Measurements from ENCODE around the gene MYBBP1A.

The MYBBP1A gene

DNA sequence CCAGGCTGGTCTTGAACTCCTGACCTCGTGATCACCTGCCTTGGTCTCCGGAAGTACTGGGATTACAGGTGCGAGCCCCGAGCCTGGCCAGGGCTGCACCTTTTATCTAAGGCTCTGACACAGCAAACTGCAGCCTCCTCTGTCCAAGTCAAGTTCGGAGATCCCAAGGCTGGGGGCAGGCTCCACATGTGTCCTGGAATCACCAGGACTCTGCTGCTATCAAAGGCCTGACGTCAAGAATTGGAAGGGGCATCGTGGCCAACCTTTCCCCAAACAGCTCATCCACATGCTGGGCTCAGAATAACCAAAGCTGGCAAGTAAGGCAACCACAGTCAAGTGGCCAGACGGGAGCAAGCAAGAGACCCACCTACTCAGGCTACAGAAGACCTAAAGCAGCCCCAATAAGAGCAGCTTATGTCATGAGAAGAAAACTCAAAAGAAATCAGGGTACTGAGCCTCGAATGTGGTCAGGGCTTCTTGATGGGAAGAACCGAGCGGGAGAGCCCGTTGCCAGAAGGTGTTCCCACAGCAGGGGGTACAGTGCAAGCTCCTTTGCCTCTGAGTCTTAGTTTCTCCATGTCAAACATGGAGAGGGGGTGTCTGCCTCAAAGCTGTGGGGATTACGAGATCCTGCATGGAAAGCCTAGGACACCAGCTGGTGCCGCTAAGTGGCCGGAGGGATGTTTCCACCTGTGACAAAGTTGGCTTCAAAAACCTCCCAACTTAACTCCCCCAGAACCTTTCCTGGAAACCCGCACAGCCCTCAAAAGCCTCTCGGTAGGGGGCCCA is 7.9 kb downstream of the MYBBP1A start:
- no peak for DNase-seq

GRCh38 chr17:4545217-4545951 is 9.8 kb downstream of the MYBBP1A start:
- no peak for DNase-seq

DNA sequence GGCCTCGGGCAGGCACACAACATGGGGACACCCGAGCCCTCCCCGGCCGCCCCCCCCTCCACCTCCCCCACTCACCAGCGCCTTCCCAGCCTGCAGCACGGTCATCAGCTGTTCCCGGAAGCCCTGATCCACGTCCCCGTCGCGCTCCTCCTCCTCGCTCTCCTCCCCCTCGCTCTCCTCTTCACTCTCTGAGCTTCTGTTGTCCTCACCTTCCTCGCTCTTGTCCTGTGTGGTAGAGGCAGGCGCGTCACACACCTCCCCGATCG is 10.3 kb downstream of the MYBBP1A start:
- DNase-seq = no peak

GRCh38 chr17:4544135-4544950 is 10.8 kb downstream of the MYBBP1A start:
- no peak for DNase-seq

GRCh38 chr17:4543557-4544026 is 11.6 kb downstream of the MYBBP1A start:
- no peak for DNase-seq

DNA sequence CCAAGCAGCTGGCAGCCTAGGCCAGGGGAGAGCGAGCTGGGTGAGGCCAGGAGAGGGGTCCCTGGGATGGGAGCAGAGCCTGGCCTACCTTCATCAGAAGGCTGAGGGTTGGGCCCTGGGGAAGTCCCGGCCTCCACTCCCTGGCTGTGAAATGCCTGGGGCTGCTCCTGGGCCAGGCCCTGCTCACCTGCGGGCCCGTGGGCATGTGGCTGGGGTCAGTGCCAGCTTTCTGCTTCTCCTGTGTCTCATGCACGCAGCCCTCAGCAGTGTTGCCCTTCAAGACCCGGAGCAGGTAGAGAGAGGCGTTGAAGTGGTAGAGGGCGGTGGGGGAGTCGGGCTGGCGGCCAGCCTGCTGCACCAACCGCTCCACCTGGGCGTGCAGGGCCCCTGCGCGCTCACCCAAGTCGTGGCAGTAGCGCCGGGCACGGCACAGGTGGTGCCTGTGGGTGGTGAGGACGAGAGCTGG is 12.4 kb downstream of the MYBBP1A start:
- DNase-seq = no peak

GRCh38 chr17:4542003-4542725 is 13.0 kb downstream of the MYBBP1A start:
- DNase-seq = no peak

DNA sequence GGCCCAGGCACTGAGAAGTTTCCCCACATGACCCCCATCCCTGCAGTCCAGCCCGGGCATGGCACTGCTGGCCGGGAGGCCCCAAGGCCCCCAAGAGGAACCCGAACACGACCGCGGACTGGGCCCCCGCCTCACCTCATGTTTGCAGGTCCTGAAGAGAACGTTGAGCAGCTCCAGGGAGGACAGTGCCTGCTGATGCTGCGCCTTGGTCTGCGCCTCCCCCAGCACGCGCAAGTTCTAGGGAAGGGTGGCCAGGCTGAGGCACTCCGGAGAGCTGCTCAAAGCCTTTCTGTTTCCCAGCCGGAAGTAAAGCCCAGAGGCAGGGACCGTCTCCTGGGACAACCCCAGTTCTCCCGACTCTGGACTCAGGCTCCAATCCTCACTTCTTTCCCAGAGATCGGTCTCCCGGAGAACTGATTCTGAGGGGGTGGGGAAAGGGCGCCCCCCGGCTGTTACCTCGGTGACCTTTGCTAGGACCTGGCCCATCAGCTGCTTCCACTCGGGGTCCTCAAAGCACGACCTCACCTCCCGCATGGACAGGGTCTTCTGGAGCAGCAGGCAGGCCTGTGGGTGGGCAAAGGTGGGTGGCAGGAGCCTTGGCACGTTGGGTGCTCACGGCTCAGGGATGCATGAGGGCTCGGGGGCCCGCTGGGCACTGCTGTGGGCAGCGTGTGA is 13.7 kb downstream of the MYBBP1A start:
- no peak for DNase-seq

DNA sequence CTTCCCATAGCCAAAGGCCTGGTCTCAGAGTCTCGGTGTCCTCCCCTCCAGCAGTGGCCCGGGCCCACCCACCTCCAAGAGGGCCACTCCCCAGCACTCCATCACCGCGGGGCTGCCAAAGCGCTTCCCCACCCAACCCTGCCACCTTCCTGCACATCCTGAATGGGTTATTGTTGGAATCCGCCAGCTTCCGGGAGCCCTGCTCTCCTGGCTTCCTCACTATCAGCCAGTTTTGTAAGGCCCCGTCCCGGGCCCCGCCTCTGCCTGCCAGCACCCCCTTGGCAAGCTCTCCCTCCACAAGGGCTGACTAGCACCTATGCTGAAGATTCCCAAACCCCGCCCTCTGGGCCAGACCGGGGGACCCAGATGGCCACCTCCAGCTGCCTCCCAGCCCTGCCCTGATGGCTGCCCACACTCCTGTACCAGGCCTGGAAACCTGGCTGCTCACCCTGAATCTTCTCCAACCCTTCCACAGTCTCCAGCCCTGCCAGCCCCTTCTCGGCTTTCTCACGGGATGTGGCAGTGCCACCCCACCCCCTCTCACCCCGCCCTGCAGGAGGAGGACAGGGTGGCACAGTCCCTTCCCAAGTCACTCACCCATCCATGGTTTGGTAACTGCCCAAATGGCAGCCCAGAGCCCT is 14.4 kb downstream of the MYBBP1A start:
- no peak for DNase-seq

- DNase-seq = no peak
Measured at GRCh38 chr17:4540224-4540651, 14.9 kb downstream of the MYBBP1A start.

GRCh38 chr17:4539576-4540223 is 15.5 kb downstream of the MYBBP1A start:
- DNase-seq = no peak

- DNase-seq = no peak
Measured at GRCh38 chr17:4539025-4539424, 16.2 kb downstream of the MYBBP1A start.

GRCh38 chr17:4538236-4539002 is 16.8 kb downstream of the MYBBP1A start:
- DNase-seq = no peak

DNA sequence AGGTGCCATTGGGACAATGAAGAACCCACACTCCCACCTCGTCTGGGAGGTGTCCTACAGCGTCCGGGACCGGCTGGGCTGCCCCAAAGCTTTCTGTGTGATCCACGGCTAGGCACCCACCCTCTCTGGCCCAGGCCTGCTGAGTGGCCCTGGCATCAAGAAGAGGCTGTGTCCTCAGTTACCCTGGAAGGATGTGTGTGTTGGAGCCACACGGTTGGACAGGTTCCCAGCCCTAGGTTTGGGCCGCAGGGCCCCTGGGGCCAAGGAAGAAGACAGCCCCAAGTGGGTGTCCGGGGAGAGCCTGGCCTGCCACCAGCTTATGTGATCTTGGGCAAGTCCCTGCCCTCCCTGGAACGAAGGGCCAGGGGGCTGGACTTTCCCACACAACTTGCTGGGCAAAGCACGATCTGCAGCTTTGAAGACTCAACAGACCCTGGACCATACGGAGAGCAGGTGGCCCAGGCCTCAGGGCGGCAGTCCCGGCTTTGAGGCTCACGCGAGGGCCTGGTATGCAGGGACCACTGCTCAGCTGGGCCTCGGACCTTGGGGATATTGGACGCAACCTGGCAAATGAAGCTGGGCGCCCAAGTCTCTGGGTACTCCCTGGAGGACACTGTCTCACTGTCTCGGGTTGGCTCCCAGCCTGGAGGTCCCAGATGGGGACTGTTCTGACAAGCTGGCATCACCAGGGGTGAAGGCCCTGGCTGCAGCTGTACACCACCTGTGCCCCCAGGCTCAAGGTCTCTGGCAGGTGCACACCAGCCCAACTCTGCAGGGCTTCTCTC is 17.5 kb downstream of the MYBBP1A start:
- DNase-seq = no peak

GRCh38 chr17:4536742-4537411 is 18.3 kb downstream of the MYBBP1A start:
- no peak for DNase-seq

GRCh38 chr17:4536259-4536741 is 18.9 kb downstream of the MYBBP1A start:
- no peak for DNase-seq

GRCh38 chr17:4535667-4536258 is 19.4 kb downstream of the MYBBP1A start:
- no peak for DNase-seq

DNA sequence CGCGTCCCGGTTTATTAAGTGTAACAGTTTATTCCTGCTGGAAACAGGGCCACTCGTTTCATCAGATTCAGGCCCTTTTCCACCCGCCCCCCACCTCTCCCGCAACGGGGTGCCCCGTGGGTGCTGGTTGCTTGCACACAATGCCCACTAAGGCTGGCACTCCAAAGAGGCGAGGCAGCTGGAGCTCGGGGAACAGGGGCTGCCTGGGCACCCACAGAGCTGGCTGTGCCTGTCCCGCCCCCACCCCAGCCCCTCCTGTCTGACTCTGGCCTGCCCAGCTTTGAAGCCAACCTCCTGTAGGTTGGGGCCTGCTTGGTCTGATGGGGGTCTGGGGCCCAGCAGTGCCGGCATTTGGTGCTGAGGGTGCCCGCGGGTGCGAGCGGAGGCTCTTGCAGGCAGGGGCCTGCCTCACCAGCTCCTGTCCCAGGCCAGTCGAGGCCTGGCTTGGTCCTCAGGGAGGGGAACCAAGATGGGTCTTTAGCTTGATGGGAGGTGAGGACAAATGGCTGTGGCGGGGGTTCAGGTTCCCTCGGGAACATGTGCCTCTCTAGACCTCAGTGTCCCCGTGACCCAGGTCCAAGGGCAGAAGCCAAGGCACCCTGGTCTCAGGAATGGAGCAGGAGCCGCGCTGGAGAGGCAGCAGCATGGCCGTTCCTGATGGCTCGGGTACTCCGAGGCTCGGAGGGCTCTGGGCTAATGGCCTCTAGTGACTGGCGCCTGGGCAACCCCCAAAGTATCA is 20.1 kb downstream of the MYBBP1A start:
- no peak for DNase-seq

Data from stimulated activated CD4-positive, alpha-beta T cell treated with anti-CD3 and anti-CD28 coated beads, Interleukin-4, amount 100 ng/mL, for 24 hours (primary cell).